H1 (cell line): Measurements from ENCODE around the gene VWA1. TPM values are rescaled to one million over a fixed set of nuclear protein-coding genes. Genes with fewer than 3 reads are reported as not detected.

Experiments
- CTCF ChIA-PET: fragments of 300-600 bp; sonication (Branson Sonifier 250); formaldehyde crosslinking; loops from one replicate; lab custom pipeline; 2021; ENCODE audit not compliant: partially characterized antibody; lab: Charles Lee
- POLR2A ChIA-PET: fragments of 300-600 bp; sonication (Branson Sonifier 250); formaldehyde crosslinking; loops from one replicate; lab custom pipeline; 2021; ENCODE audit warnings: inconsistent platforms; ENCODE audit not compliant: partially characterized antibody; lab: Charles Lee
- DNase-seq, 2 experiments: peaks; one replicate each; pipeline versions ENCODE4 v3.0.0 to v3.0.0-alpha.2; 2010 to 2022; ENCODE audit warnings: low spot score in 2 of 2, low read depth in 1 of 2, mixed read lengths in 1 of 2
- FAIRE-seq: peaks from 2 replicates; lab custom pipeline; 2011; peaks lifted over from hg19 to GRCh38; lab: Jason Lieb, UNC
- H2AFZ ChIP-seq: 2 replicates; pipeline ENCODE4 v1.8.1; 2012; ENCODE audit warnings: low read length, inconsistent platforms
- H2AK5ac ChIP-seq: 2 replicates; pipeline ENCODE4 v1.6.1; 2013; ENCODE audit warnings: low read depth, low read length
- H2BK120ac ChIP-seq: replicated peaks from 2 replicates; pipeline ENCODE3; 2013; ENCODE audit warnings: low read depth, low read length, inconsistent platforms
- H2BK12ac ChIP-seq: 2 replicates; pipeline ENCODE4 v1.6.1; 2013; ENCODE audit warnings: low read depth, low read length
- H2BK15ac ChIP-seq: 2 replicates; pipeline ENCODE4 v1.6.1; 2013; ENCODE audit warnings: low read length
- H2BK20ac ChIP-seq: 2 replicates; pipeline ENCODE4 v1.6.1; 2013; ENCODE audit warnings: low read length
- H2BK5ac ChIP-seq: 2 replicates; pipeline ENCODE4 v1.6.1; 2013; ENCODE audit warnings: low read depth, low read length
- H3K14ac ChIP-seq: 2 replicates; pipeline ENCODE4 v1.6.1; 2013; ENCODE audit warnings: inconsistent platforms; ENCODE audit not compliant: insufficient read length
- H3K18ac ChIP-seq: 2 replicates; pipeline ENCODE4 v1.6.1; 2013; ENCODE audit warnings: low read length; ENCODE audit errors: extremely low read depth
- H3K23ac ChIP-seq: 2 replicates; pipeline ENCODE4 v1.6.1; 2013; ENCODE audit warnings: inconsistent platforms; ENCODE audit not compliant: insufficient read length
- H3K23me2 ChIP-seq: 2 replicates; pipeline ENCODE4 v1.6.1; 2013; ENCODE audit warnings: low read depth, low read length
- H3K27ac ChIP-seq: 2 replicates; pipeline ENCODE4 v1.6.1; 2011; ENCODE audit warnings: low read depth, low read length, inconsistent platforms
- H3K27me3 ChIP-seq, 4 experiments: replicated peaks in 1 of 4; 1 replicate in 1 of 4; 2 replicates in 3 of 4; pipeline versions ENCODE4 v1.6.1 to v1.8.1; 2011 to 2013; ENCODE audit warnings: low read length in 3 of 4, mild to moderate bottlenecking in 3 of 4, inconsistent platforms in 2 of 4, mixed read lengths in 2 of 4, moderate library complexity in 1 of 4; ENCODE audit not compliant: control insufficient read depth in 3 of 4, insufficient read depth in 3 of 4; ENCODE audit errors: extremely low read depth in 1 of 4
- H3K36me3 ChIP-seq, 4 experiments: 2 replicates each; pipeline versions ENCODE4 v1.6.1 to v1.8.1; 2011 to 2013; ENCODE audit warnings: mild to moderate bottlenecking in 4 of 4, low read length in 3 of 4, moderate library complexity in 2 of 4, control low read depth in 1 of 4, inconsistent platforms in 1 of 4; ENCODE audit not compliant: insufficient read depth in 4 of 4, control insufficient read depth in 2 of 4
- H3K4ac ChIP-seq: replicated peaks from 2 replicates; pipeline ENCODE3; 2013; ENCODE audit warnings: low read length, low read depth, mixed read lengths, inconsistent platforms; ENCODE audit not compliant: insufficient read length
- H3K4me1 ChIP-seq, 4 experiments: replicated peaks in 1 of 4; 1 replicate in 1 of 4; 2 replicates in 3 of 4; pipeline versions ENCODE4 v1.6.1 to v1.8.1; 2011 to 2013; ENCODE audit warnings: low read length in 3 of 4, inconsistent platforms in 2 of 4, mixed read lengths in 1 of 4; ENCODE audit not compliant: insufficient read depth in 4 of 4, control insufficient read depth in 3 of 4
- H3K4me2 ChIP-seq, 2 experiments: 2 replicates each; pipeline versions ENCODE4 v1.6.1 to v1.8.1; 2011 to 2013; ENCODE audit warnings: low read depth in 2 of 2, low read length in 2 of 2, control low read depth in 1 of 2, inconsistent platforms in 1 of 2, mild to moderate bottlenecking in 1 of 2; ENCODE audit not compliant: insufficient read depth in 1 of 2
- H3K4me3 ChIP-seq, 4 experiments: fragments of 200-600, 300-600 bp in 1 of 4; sonication (generic), shearing (Covaris generic), sonication (Bioruptor Twin) in 1 of 4; 2 replicates each; pipeline versions ENCODE4 v1.5.1 to v1.8.1; 2011 to 2016; ENCODE audit warnings: low read length in 4 of 4, low read depth in 3 of 4, control low read depth in 2 of 4, inconsistent platforms in 2 of 4, mild to moderate bottlenecking in 2 of 4, mixed read lengths in 1 of 4, moderate library complexity in 1 of 4; ENCODE audit not compliant: insufficient read depth in 2 of 4; ENCODE audit errors: extremely low read depth in 1 of 4
- H3K56ac ChIP-seq: replicated peaks from 2 replicates; pipeline ENCODE3; 2013; ENCODE audit warnings: low read depth, mild to moderate bottlenecking, mixed read lengths, low read length, inconsistent platforms; ENCODE audit not compliant: insufficient read length
- H3K79me1 ChIP-seq: 2 replicates; pipeline ENCODE4 v1.6.1; 2013; ENCODE audit warnings: low read depth, low read length, control low read depth
- H3K79me2 ChIP-seq, 2 experiments: 2 replicates each; pipeline versions ENCODE4 v1.6.1 to v1.8.1; 2012 to 2013; ENCODE audit warnings: low read length in 2 of 2, mild to moderate bottlenecking in 2 of 2, inconsistent platforms in 1 of 2; ENCODE audit not compliant: insufficient read depth in 2 of 2, control insufficient read depth in 1 of 2
- H3K9ac ChIP-seq, 4 experiments: replicated peaks in 1 of 4; 1 replicate in 1 of 4; 2 replicates in 3 of 4; pipeline versions ENCODE4 v1.6.1 to v1.8.1; 2011 to 2013; ENCODE audit warnings: low read depth in 3 of 4, low read length in 3 of 4, control low read depth in 2 of 4, mild to moderate bottlenecking in 2 of 4, moderate library complexity in 2 of 4, inconsistent platforms in 1 of 4; ENCODE audit errors: extremely low read depth in 1 of 4
- H3K9me3 ChIP-seq, 2 experiments: 2 replicates each; pipeline versions ENCODE4 v1.6.1 to v1.8.1; 2012 to 2013; ENCODE audit warnings: mild to moderate bottlenecking in 2 of 2, moderate library complexity in 2 of 2, control low read depth in 1 of 2, inconsistent platforms in 1 of 2, low read depth in 1 of 2, low read length in 1 of 2, mixed read lengths in 1 of 2; ENCODE audit not compliant: insufficient read depth in 2 of 2
- H4K20me1 ChIP-seq, 2 experiments: replicated peaks in 1 of 2; 2 replicates each; pipeline versions ENCODE3 to v1.8.1; 2011 to 2013; ENCODE audit warnings: inconsistent platforms in 2 of 2, low read length in 2 of 2, mild to moderate bottlenecking in 1 of 2; ENCODE audit not compliant: insufficient read depth in 2 of 2, control insufficient read depth in 1 of 2
- H4K5ac ChIP-seq: 2 replicates; pipeline ENCODE4 v1.6.1; 2013; ENCODE audit warnings: low read length, low read depth, mixed read lengths, inconsistent platforms; ENCODE audit not compliant: insufficient read length
- H4K8ac ChIP-seq: 2 replicates; pipeline ENCODE4 v1.8.0; 2013; ENCODE audit warnings: mild to moderate bottlenecking, moderate library complexity, low read length, inconsistent platforms; ENCODE audit not compliant: insufficient read depth; ENCODE audit errors: extremely low read depth
- H4K91ac ChIP-seq: replicated peaks from 2 replicates; pipeline ENCODE3; 2013; ENCODE audit warnings: low read length, mixed read lengths, inconsistent platforms; ENCODE audit not compliant: insufficient read length
- KDM4A ChIP-seq: IDR thresholded peaks from one replicate; pipeline ENCODE4 v1.7.1; 2012; ENCODE audit warnings: low read depth, mild to moderate bottlenecking, moderate library complexity, low read length, inconsistent platforms; ENCODE audit not compliant: severe bottlenecking
- RNF2 ChIP-seq: fragments of 200-900, 300-1000 bp; sonication (generic); IDR thresholded peaks from 2 replicates; pipeline ENCODE4 v1.7.1; 2016; ENCODE audit warnings: borderline replicate concordance, low read depth, mild to moderate bottlenecking, antibody characterized with exemption, low read length; ENCODE audit not compliant: poor library complexity, severe bottlenecking; ENCODE audit errors: missing control alignments
- WGBS, 2 experiments: shearing (Covaris generic) in 1 of 2; methylation state at CpG; one replicate each; pipeline versions ENCODE4 v1.1.6 to v1.1.7; 2013 to 2015; ENCODE audit warnings: low lambda C conversion rate in 2 of 2, mixed read lengths in 2 of 2, inconsistent platforms in 1 of 2, low coverage in 1 of 2, missing lambda C conversion rate in 1 of 2; ENCODE audit not compliant: insufficient replicate concordance in 2 of 2, insufficient coverage in 1 of 2, insufficient read length in 1 of 2; ENCODE audit errors: extremely low coverage in 1 of 2, missing lambda C conversion rate in 1 of 2; 5-methylcytosine and 5-hydroxymethylcytosine counted together
- polyA plus RNA-seq, 7 experiments: library from polyadenylated mRNA; depleted of rRNA in 3 of 7; stranded (reverse) in 5 of 7; unstranded in 2 of 7; fragments of >200 nt in 5 of 7; fragments of 200-250 nt in 2 of 7; gene quantifications; 1 replicate in 5 of 7; 2 replicates in 1 of 7; 4 replicates in 1 of 7; pipeline versions ENCODE4 v1.2.1 to v1.2.3, GENCODE V29; 2011 to 2013; ENCODE audit warnings: missing spikeins in 2 of 7, mixed read lengths in 2 of 7
- total RNA-seq: library from RNA; stranded (reverse); fragmentation: NEBNext Ultra II Directional; extraction: Animal tissue kit (Norgen Biotek cat#: 25700); gene quantifications from 2 replicates; pipeline ENCODE4 v1.2.1, GENCODE V29; 2021
- TF ChIP-seq, protein P1 (sequence below), 3 experiments: IDR thresholded peaks; 1 replicate in 2 of 3; 2 replicates in 1 of 3; pipeline versions ENCODE4 v1.5.1 to v1.6.1; 2011; ENCODE audit warnings: low read length in 3 of 3, mild to moderate bottlenecking in 3 of 3, inconsistent platforms in 2 of 3, low read depth in 1 of 3, moderate library complexity in 1 of 3; ENCODE audit not compliant: insufficient read depth in 1 of 3; ENCODE audit errors: control extremely low read depth in 1 of 3

The VWA1 gene
- total and polyA plus RNA-seq, 2 of the 8 experiments (the other 6 are each of a cell fraction or from before 2014, with no cell fraction given): 16.0 to 36.6 TPM

DNA sequence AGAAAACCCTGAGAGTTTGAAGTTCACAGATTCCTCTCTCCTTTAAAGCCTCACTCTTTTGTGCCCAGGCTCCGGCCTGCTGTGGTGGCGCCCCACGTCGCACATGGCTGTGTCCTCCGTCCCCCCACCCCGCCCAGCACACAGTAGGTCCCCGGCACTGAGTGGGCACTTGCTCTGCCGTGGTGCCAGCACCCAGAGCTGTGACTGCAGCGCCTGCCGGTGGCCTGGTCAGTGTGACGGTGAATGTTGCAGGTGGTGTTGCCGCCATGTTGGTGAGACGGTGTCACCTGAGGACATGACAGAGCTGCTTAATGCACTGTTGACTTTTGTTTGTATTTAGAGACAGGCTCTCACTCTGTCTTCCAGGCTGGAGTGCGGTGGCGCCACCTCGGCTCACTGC lies 17.4 kb downstream of the VWA1 start:
- no peak overlapping the region for H3K14ac ChIP-seq
- POLR2A ChIA-PET: interaction anchor here (0.8 to 2.1 kb wide), 5 partner anchors 10 to 51 kb away, joined by 3 to 5 read pairs (median 3); no protein-coding TSS in a partner anchor

More for the DNA sequence above, 17.4 kb downstream of the VWA1 start:
- Histone ChIP-seq H3K18ac (no peak overlapping the region), H3K27me3 (no peaks in the 10 kb centered on the region), H2BK12ac (no peak overlapping the region), H3K9me3 (no peaks in the 10 kb centered on the region), H2AK5ac (no peak overlapping the region), H3K4me3 (no peak overlapping the region), H4K8ac (no peak overlapping the region), H2AFZ (no peak overlapping the region), H3K36me3 (no peaks in the 10 kb centered on the region), H3K27ac (no peak overlapping the region), H2BK5ac (no peak overlapping the region), H3K9ac (no peak overlapping the region), H4K91ac (no peak overlapping the region), H3K4ac (no peak overlapping the region), H3K79me1 (no peaks in the 10 kb centered on the region), H3K4me1 (no peaks in the 10 kb centered on the region), H4K5ac (no peak overlapping the region), H3K23me2 (no peaks in the 10 kb centered on the region), H3K4me2 (no peak overlapping the region), H4K20me1 (no peaks in the 10 kb centered on the region), H3K79me2 (no peaks in the 10 kb centered on the region), H2BK120ac (no peak overlapping the region), H3K23ac (no peak overlapping the region), H3K56ac (no peak overlapping the region), H2BK15ac (no peak overlapping the region), H2BK20ac (no peak overlapping the region)
- 94% methylated on average over 16 of the region's 16 CpGs; no CpG with 5 or more reads in 1 of the 2 experiments for WGBS, 2 experiments
- no peak for FAIRE-seq
- TF ChIP-seq, protein P1, sequence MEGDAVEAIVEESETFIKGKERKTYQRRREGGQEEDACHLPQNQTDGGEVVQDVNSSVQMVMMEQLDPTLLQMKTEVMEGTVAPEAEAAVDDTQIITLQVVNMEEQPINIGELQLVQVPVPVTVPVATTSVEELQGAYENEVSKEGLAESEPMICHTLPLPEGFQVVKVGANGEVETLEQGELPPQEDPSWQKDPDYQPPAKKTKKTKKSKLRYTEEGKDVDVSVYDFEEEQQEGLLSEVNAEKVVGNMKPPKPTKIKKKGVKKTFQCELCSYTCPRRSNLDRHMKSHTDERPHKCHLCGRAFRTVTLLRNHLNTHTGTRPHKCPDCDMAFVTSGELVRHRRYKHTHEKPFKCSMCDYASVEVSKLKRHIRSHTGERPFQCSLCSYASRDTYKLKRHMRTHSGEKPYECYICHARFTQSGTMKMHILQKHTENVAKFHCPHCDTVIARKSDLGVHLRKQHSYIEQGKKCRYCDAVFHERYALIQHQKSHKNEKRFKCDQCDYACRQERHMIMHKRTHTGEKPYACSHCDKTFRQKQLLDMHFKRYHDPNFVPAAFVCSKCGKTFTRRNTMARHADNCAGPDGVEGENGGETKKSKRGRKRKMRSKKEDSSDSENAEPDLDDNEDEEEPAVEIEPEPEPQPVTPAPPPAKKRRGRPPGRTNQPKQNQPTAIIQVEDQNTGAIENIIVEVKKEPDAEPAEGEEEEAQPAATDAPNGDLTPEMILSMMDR (IDR thresholded peaks at IDR 0.05; ENCODE audit: control extremely low read depth in 1 of 3, insufficient read depth in 1 of 3, low read depth in 1 of 3, low read length in 3 of 3): peak in 1 of 3 experiments; percentile 6; a peak in 1 of 4 replicates
- TF ChIP-seq KDM4A (no peak), RNF2 (no peak)
- CTCF ChIA-PET: interaction anchor here (0.8 to 2.2 kb wide), 3 partner anchors 9 to 47 kb away, joined by 3 to 5 read pairs (median 5); no protein-coding TSS in a partner anchor
- DNase-seq: no peak
